Raji (cell line): ENCODE results near the gene GUCA2A.

Source experiments
- POLR2A ChIP-seq: IDR thresholded peaks from 2 replicates; pipeline ENCODE4 v1.6.1; 2011; ENCODE audit warnings: low read depth, low read length, control low read depth; ENCODE audit not compliant: insufficient read depth

Gene GUCA2A

GRCh38 chr1:42164551-42165420 lies at the start of gene GUCA2A:
Gene GUCA2A (minus strand): TSS chr1:42164745. CDS start chr1:42164712, 33 bp downstream.
- TF ChIP-seq POLR2A: no peak

GRCh38 chr1:42211224-42211623 lies 46.7 kb upstream of the GUCA2A start:
- TF ChIP-seq POLR2A: no peak

- no peak for TF ChIP-seq POLR2A
These were observed 46.0 kb upstream of the GUCA2A start for GRCh38 chr1:42210421-42211133.

- TF ChIP-seq POLR2A: no peak
These were observed 45.1 kb upstream of the GUCA2A start for GRCh38 chr1:42209526-42210251.

- TF ChIP-seq POLR2A: no peak
These were observed 41.6 kb upstream of the GUCA2A start for GRCh38 chr1:42206164-42206563.

GRCh38 chr1:42201986-42202385 lies 37.4 kb upstream of the GUCA2A start:
- TF ChIP-seq POLR2A: no peak

GRCh38 chr1:42198251-42198650 lies 33.7 kb upstream of the GUCA2A start:
- TF ChIP-seq POLR2A: no peak

- TF ChIP-seq POLR2A: no peak
These were observed 31.3 kb upstream of the GUCA2A start for GRCh38 chr1:42195841-42196240.

GRCh38 chr1:42192106-42192505 lies 27.6 kb upstream of the GUCA2A start:
- no peak for TF ChIP-seq POLR2A

- TF ChIP-seq POLR2A: no peak
These were observed 26.8 kb upstream of the GUCA2A start for GRCh38 chr1:42191319-42191718.

- TF ChIP-seq POLR2A: no peak
These were observed 25.6 kb upstream of the GUCA2A start for GRCh38 chr1:42189931-42190853.

- no peak for TF ChIP-seq POLR2A
These were observed 21.6 kb upstream of the GUCA2A start for GRCh38 chr1:42186152-42186551.

GRCh38 chr1:42184616-42185015 lies 20.1 kb upstream of the GUCA2A start:
- TF ChIP-seq POLR2A: no peak

- TF ChIP-seq POLR2A: no peak
These were observed 19.4 kb upstream of the GUCA2A start for GRCh38 chr1:42183957-42184268.
